ENCODE data around the gene MDGA2. TPM values are rescaled to one million over a fixed set of nuclear protein-coding genes. Genes with fewer than 3 reads are reported as not detected.

MDGA2 gene
- total and polyA plus RNA-seq, 9 donors: 0.11 to 0.61 (median 0.30) TPM

DNA sequence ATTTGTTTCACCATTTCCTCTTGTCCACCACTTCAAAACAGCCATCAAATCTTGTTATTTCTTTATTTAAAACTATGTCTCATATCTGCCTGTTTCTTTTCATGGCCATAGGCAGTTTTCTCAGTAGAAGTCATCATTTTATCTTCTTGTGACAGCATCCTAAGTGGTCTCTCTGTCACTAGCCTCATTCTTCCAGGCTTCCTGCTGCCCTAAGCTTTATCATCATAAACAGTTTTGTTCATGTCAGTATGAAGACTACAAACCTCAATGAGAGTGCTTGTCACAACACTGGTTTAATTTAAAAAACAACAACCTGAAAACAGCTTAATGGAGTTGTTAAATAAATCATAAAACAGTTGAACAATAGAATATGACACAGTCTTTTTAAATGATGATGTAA, 636.1 kb downstream of the MDGA2 start:
- no peaks in the 10 kb centered on the region for H3K36me3 ChIP-seq (ENCODE audit: control insufficient read depth, insufficient read depth, low read length)
- no peaks in the 10 kb centered on the region for H3K9me3 ChIP-seq (replicated peaks; ENCODE audit: control insufficient read depth, low read depth, low read length)
- H3K4me1 ChIP-seq (ENCODE audit: control insufficient read depth, insufficient read depth, low read length): no peaks in the 10 kb centered on the region
- no peaks in the 10 kb centered on the region for H3K27me3 ChIP-seq (ENCODE audit: control insufficient read depth, insufficient read depth, low read length)
- no peak for DNase-seq
- no peak overlapping the region for H3K27ac ChIP-seq (ENCODE audit: low read length)
- H3K4me3 ChIP-seq (ENCODE audit: low read length): no peak overlapping the region

DNA sequence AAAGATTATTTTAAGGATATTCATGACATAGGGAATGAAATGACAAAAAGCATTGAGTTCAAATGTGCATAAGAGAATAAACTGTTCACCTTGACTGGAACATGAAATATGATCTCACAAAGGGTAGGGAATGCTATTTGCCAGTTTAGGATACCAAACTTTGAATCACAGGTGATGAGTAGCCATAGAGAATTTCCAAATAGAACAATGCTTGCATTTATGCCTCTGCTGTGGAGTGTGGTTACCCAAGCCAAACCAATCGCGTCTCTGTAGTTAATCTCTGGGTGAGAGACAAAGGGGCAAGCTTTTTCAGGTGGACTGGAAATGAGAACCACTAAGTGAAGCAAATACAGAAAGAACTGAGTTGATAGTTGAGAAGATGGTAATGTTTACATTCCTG, 652.7 kb downstream of the MDGA2 start:
- H3K27ac ChIP-seq (ENCODE audit: low read length): no peak overlapping the region
- 67% methylated on average over 2 of the region's 2 CpGs for WGBS (ENCODE audit: insufficient coverage)
- no peaks in the 10 kb centered on the region for H3K36me3 ChIP-seq (ENCODE audit: control insufficient read depth, insufficient read depth, low read length)
- no peak for DNase-seq
- no peaks in the 10 kb centered on the region for H3K4me1 ChIP-seq (ENCODE audit: control insufficient read depth, insufficient read depth, low read length)
- no peak overlapping the region for H3K4me3 ChIP-seq (ENCODE audit: low read length)
- H3K27me3 ChIP-seq (ENCODE audit: control insufficient read depth, insufficient read depth, low read length): no peaks in the 10 kb centered on the region
- no peaks in the 10 kb centered on the region for H3K9me3 ChIP-seq (replicated peaks; ENCODE audit: control insufficient read depth, low read depth, low read length)

DNA sequence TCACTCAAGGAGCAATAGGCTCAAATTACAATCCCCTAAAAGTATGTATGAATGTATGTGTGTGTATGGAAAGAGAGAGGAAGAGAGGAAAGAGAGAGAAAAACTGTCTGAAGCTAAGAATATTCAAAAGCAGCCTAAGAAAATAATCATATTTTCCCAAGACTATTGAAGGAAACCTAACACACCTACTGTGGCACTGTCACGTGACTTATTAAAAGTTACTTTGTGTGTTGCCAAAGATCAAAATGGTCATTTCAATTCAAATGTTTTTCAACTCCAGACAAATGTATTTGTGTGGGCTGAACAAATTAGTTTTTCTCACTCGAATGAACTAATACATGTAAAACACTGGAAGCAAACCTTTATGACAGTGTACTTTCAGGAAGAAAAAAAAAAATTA, 654.9 kb downstream of the MDGA2 start:
- DNase-seq: no peak
- Histone ChIP-seq H3K4me3 (ENCODE audit: low read length) (no peak overlapping the region), H3K9me3 (replicated peaks; ENCODE audit: control insufficient read depth, low read depth, low read length) (no peaks in the 10 kb centered on the region), H3K4me1 (ENCODE audit: control insufficient read depth, insufficient read depth, low read length) (no peaks in the 10 kb centered on the region), H3K36me3 (ENCODE audit: control insufficient read depth, insufficient read depth, low read length) (no peaks in the 10 kb centered on the region), H3K27me3 (ENCODE audit: control insufficient read depth, insufficient read depth, low read length) (no peaks in the 10 kb centered on the region), H3K27ac (ENCODE audit: low read length) (no peak overlapping the region)
- no CpG with 5 or more reads among the region's 2 CpGs for WGBS (ENCODE audit: insufficient coverage)

DNA sequence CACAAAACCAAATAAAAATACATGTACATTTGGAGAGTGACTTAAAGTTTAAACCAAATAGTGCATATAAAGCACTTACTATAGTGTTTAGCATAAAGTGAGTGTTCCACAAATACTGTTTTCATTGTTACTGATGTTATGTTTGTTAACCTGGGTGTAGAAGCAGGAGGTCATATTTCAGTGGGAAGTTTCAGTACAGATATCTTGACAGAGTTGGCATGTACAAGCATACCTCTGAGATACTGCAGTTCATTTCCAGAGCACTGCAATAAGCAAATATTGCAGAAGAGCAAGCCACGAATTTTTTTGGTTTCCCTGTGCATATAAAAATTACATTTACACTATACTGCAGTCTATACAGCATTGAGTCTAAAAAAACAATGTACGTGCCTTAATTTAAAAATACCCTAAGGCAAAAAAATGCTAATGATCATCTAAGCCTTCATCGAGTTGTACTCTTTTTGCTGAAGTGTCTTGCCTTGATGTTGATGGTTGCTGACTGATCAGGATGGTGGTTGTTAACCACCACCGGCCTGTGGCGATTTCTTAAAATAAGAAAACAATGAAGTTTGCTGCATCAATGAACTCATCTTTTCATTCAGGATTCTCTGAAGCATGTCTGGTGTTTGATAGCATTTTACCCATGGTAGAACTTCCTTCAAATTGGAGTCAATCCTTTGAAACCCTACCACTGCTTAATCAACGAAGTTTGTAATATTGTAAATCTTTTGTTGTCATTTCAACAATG, 662.7 kb downstream of the MDGA2 start:
- Histone ChIP-seq H3K9me3 (replicated peaks; ENCODE audit: control insufficient read depth, low read depth, low read length) (no peaks in the 10 kb centered on the region), H3K27ac (ENCODE audit: low read length) (no peak overlapping the region), H3K4me3 (ENCODE audit: low read length) (no peak overlapping the region), H3K27me3 (ENCODE audit: control insufficient read depth, insufficient read depth, low read length) (no peaks in the 10 kb centered on the region), H3K4me1 (ENCODE audit: control insufficient read depth, insufficient read depth, low read length) (no peaks in the 10 kb centered on the region), H3K36me3 (ENCODE audit: control insufficient read depth, insufficient read depth, low read length) (no peaks in the 10 kb centered on the region)
- 71% methylated on average over 1 of the region's 6 CpGs for WGBS (ENCODE audit: insufficient coverage)
- DNase-seq: no peak

DNA sequence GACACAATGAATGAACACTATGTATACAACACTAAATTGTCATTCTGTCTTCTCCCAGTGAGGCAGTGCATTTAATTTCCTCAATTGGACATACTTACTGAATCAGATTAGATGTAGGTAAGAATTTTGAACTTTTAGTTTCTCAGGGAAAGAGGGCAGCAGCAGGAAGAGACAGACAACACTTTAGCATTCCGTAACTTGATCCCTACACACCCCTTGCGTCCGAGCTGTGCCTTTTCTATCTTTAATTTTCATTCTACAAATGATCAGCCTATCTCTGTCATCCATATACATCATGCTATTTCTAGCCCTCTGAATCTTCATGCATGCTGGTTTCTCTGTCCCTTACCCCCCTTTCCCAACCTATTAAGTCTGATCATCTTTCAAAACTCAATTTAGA, 665.8 kb downstream of the MDGA2 start:
- no peaks in the 10 kb centered on the region for H3K4me1 ChIP-seq (ENCODE audit: control insufficient read depth, insufficient read depth, low read length)
- no peak overlapping the region for H3K4me3 ChIP-seq (ENCODE audit: low read length)
- no peaks in the 10 kb centered on the region for H3K36me3 ChIP-seq (ENCODE audit: control insufficient read depth, insufficient read depth, low read length)
- WGBS (ENCODE audit: insufficient coverage): 40% methylated on average over 3 of the region's 3 CpGs
- H3K27me3 ChIP-seq (ENCODE audit: control insufficient read depth, insufficient read depth, low read length): no peaks in the 10 kb centered on the region
- H3K27ac ChIP-seq (ENCODE audit: low read length): no peak overlapping the region
- H3K9me3 ChIP-seq (replicated peaks; ENCODE audit: control insufficient read depth, low read depth, low read length): no peaks in the 10 kb centered on the region
- DNase-seq: no peak

DNA sequence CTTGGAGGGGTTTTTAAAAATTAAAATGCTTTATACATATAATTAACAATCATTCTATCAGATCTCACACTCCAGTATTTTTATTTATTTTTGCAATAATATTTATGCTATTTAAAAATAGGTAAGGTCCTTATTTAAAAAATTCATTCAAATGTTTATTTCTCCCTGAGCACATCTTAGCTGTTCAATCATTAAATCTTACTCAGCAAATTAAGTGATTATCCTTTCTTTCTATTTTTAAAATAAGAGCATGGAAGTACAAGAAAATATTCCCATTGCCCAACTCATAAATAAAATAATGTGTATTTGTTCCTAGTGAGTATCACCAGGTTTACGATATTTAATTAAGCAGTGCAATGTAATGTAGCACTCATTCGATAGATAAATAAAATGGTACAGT, 666.7 kb downstream of the MDGA2 start:
- H3K27ac ChIP-seq (ENCODE audit: low read length): no peak overlapping the region
- H3K4me3 ChIP-seq (ENCODE audit: low read length): no peak overlapping the region
- no peaks in the 10 kb centered on the region for H3K4me1 ChIP-seq (ENCODE audit: control insufficient read depth, insufficient read depth, low read length)
- DNase-seq: no peak
- H3K36me3 ChIP-seq (ENCODE audit: control insufficient read depth, insufficient read depth, low read length): no peaks in the 10 kb centered on the region
- H3K27me3 ChIP-seq (ENCODE audit: control insufficient read depth, insufficient read depth, low read length): no peaks in the 10 kb centered on the region
- no CpG with 5 or more reads among the region's 2 CpGs for WGBS (ENCODE audit: insufficient coverage)
- H3K9me3 ChIP-seq (replicated peaks; ENCODE audit: control insufficient read depth, low read depth, low read length): no peaks in the 10 kb centered on the region

DNA sequence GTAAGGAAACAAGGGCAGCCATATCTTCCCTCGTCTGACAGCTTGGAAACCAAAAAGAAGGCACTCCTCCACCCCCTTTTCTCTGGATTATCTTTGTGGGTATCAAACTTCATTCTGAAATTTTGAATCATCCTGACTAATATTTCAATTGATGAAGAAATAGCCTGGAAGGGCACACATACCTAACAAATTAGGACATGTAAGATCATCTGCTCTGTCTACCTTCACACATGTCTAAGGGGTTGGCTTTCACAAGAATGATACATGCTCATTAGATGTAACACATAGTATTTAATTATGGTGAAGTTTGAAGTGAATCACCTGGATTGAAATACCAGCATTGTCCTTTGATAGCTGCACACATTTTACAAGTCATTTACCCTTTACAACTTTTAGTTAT, 675.7 kb downstream of the MDGA2 start:
- Histone ChIP-seq H3K27me3 (ENCODE audit: control insufficient read depth, insufficient read depth, low read length) (no peaks in the 10 kb centered on the region), H3K4me1 (ENCODE audit: control insufficient read depth, insufficient read depth, low read length) (no peaks in the 10 kb centered on the region), H3K9me3 (replicated peaks; ENCODE audit: control insufficient read depth, low read depth, low read length) (no peaks in the 10 kb centered on the region), H3K27ac (ENCODE audit: low read length) (no peak overlapping the region), H3K4me3 (ENCODE audit: low read length) (no peak overlapping the region), H3K36me3 (ENCODE audit: control insufficient read depth, insufficient read depth, low read length) (no peaks in the 10 kb centered on the region)
- WGBS (ENCODE audit: insufficient coverage): no CpG with 5 or more reads among the region's 1 CpG
- DNase-seq: no peak

DNA sequence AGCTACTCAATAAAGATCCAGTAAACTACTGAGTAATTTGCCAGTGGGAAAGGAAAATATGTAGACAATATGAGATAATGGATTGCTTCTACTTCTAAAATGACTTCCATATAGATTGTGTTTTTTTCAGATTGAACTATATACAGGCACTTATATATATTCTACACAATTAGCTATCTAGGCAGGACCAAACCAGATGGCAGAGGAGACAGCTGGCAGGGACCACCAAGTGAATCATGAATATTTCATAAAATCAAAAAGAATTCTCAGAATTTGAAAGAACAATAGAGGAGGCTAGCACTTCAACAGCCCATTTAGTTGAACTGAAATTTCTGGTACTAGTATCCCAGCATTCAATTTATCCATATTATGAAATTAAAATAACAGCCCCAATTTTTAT, 685.8 kb downstream of the MDGA2 start:
- H3K9me3 ChIP-seq (replicated peaks; ENCODE audit: control insufficient read depth, low read depth, low read length): no peaks in the 10 kb centered on the region
- H3K4me1 ChIP-seq (ENCODE audit: control insufficient read depth, insufficient read depth, low read length): no peaks in the 10 kb centered on the region
- H3K27ac ChIP-seq (ENCODE audit: low read length): no peak overlapping the region
- DNase-seq: no peak
- no peaks in the 10 kb centered on the region for H3K27me3 ChIP-seq (ENCODE audit: control insufficient read depth, insufficient read depth, low read length)
- H3K4me3 ChIP-seq (ENCODE audit: low read length): no peak overlapping the region
- no peaks in the 10 kb centered on the region for H3K36me3 ChIP-seq (ENCODE audit: control insufficient read depth, insufficient read depth, low read length)

DNA sequence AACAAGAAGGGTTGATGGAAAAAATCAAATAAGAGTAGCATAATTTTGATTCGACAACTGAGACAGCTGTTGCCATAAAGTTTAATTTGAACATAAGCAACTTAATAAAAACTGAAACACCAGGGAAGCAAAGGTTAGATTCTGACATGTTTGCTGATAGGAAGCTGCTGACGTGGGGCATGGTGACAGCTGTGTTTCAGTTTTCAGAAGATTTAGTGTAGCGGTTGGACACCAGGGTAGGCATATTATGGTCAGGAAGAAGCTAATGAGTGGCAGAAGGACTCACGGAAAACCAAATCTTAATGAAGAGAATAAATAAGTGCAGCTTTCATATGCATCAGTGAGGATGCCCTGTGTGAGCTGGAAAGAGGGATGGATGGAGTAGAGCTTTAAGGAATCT, 687.1 kb downstream of the MDGA2 start:
- DNase-seq: no peak
- no peaks in the 10 kb centered on the region for H3K4me1 ChIP-seq (ENCODE audit: control insufficient read depth, insufficient read depth, low read length)
- no peak overlapping the region for H3K27ac ChIP-seq (ENCODE audit: low read length)
- H3K27me3 ChIP-seq (ENCODE audit: control insufficient read depth, insufficient read depth, low read length): no peaks in the 10 kb centered on the region
- H3K4me3 ChIP-seq (ENCODE audit: low read length): no peak overlapping the region
- no peaks in the 10 kb centered on the region for H3K36me3 ChIP-seq (ENCODE audit: control insufficient read depth, insufficient read depth, low read length)
- no peaks in the 10 kb centered on the region for H3K9me3 ChIP-seq (replicated peaks; ENCODE audit: control insufficient read depth, low read depth, low read length)
- 73% methylated on average over 3 of the region's 4 CpGs for WGBS (ENCODE audit: insufficient coverage)

DNA sequence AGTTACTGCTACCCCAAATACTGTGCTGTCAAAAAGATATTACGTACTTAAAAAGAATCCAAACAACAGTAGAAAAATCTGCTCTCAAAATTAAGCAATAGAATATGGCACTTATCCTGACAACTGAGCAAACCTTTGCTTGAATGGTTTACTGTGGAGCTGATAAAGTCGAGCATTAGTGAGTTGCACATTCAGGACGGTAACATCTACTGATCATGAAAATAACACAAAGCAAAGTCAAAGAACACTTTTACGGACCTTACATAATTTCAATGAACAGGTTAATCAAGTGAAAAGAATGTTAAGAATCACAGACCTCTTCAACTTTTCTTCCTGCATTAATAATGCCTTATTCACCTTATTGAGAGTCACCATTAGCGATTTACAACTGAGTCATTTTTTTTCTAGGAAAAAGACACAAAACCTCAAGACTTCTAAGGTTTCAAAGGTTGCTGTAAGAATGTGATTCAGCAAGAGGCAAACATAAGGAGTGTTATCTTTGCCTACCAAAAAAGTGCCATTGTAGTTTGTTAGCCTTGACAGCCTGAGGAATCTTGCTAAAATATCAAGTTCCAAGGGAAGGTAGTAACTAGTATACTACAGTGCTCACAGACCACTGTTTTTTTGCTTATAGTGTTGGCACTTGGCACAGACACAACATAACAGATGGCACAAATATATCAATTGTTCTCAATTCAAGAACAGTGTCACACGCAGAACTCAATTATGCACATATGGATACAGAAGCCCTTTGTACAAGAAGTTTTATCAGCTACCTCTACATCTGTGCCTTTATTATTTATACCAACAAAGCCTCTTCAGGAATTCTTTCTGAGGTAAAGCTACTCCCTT, 689.6 kb downstream of the MDGA2 start:
- Histone ChIP-seq H3K27ac (ENCODE audit: low read length) (no peak overlapping the region), H3K27me3 (ENCODE audit: control insufficient read depth, insufficient read depth, low read length) (no peaks in the 10 kb centered on the region), H3K36me3 (ENCODE audit: control insufficient read depth, insufficient read depth, low read length) (no peaks in the 10 kb centered on the region), H3K4me1 (ENCODE audit: control insufficient read depth, insufficient read depth, low read length) (no peaks in the 10 kb centered on the region), H3K4me3 (ENCODE audit: low read length) (no peak overlapping the region), H3K9me3 (replicated peaks; ENCODE audit: control insufficient read depth, low read depth, low read length) (no peaks in the 10 kb centered on the region)
- peak; percentile 2 for DNase-seq
- no CpG with 5 or more reads among the region's 6 CpGs for WGBS (ENCODE audit: insufficient coverage)
